Tibial nerve (tissue), 4 donors: ENCODE measurements around the gene OVOL2. TPM values are rescaled to one million over a fixed set of nuclear protein-coding genes. Genes with fewer than 3 reads are reported as not detected.

ENCODE experiments used
- DNase-seq, 2 donors: peaks; one replicate each; pipeline ENCODE4 v3.0.0-alpha.2; 2019; ENCODE audit warnings: low spot score in 2 of 2
- H3K27ac ChIP-seq, 4 donors: fragments of 200-600 bp; sonication (generic) in 3 of 4; one replicate each; pipeline ENCODE4 v1.5.1; 2017 to 2019; ENCODE audit warnings: mild to moderate bottlenecking in 1 of 4
- H3K27me3 ChIP-seq, 2 donors: fragments of 200-600 bp; sonication (generic) in 1 of 2; one replicate each; pipeline versions ENCODE4 v1.5.1 to v1.6.0; 2017 to 2019
- H3K36me3 ChIP-seq, 3 donors: fragments of 200-600 bp; sonication (generic); one replicate each; pipeline ENCODE4 v1.5.1; 2018 to 2019
- H3K4me1 ChIP-seq, 4 donors: fragments of 200-600 bp; sonication (generic) in 3 of 4; one replicate each; pipeline ENCODE4 v1.5.1; 2017 to 2019
- H3K4me3 ChIP-seq, 4 donors: fragments of 200-600 bp; sonication (generic) in 3 of 4; one replicate each; pipeline ENCODE4 v1.5.1; 2017 to 2019; ENCODE audit warnings: mild to moderate bottlenecking in 1 of 4, moderate library complexity in 1 of 4
- H3K9me3 ChIP-seq, 4 donors: fragments of 200-600 bp; sonication (generic) in 3 of 4; one replicate each; pipeline ENCODE4 v1.5.1; 2017 to 2019
- CTCF ChIP-seq, 5 experiments: fragments of 200-600 bp in 3 of 5; fragments of 450-650 bp in 2 of 5; sonication (generic) in 3 of 5; IDR thresholded peaks; one replicate each; pipeline ENCODE4 v1.5.1; 2016 to 2019; ENCODE audit warnings: antibody characterized with exemption in 5 of 5, mild to moderate bottlenecking in 3 of 5, moderate library complexity in 2 of 5
- EP300 ChIP-seq, 2 donors: sonication (generic); formaldehyde crosslinking; IDR thresholded peaks; one replicate each; pipeline ENCODE4 v1.6.1; 2017; ENCODE audit warnings: antibody characterized with exemption in 2 of 2, mild to moderate bottlenecking in 1 of 2
- POLR2A ChIP-seq, 2 donors: fragments of 450-650 bp; IDR thresholded peaks; one replicate each; pipeline ENCODE4 v1.6.1; 2017; ENCODE audit warnings: antibody characterized with exemption in 2 of 2, mild to moderate bottlenecking in 2 of 2, moderate library complexity in 2 of 2
- WGBS, 2 donors: methylation state at CpG; one replicate each; pipeline ENCODE4 v1.1.5; 2018; 5-methylcytosine and 5-hydroxymethylcytosine counted together
- total RNA-seq, 4 donors: library from RNA; depleted of rRNA; stranded (reverse); fragments of >200 nt; gene quantifications; one replicate each; pipeline ENCODE4 v1.1.0, GENCODE V29; 2016

OVOL2 gene
- total RNA-seq, 4 donors from 2014 or later = not detected

DNA sequence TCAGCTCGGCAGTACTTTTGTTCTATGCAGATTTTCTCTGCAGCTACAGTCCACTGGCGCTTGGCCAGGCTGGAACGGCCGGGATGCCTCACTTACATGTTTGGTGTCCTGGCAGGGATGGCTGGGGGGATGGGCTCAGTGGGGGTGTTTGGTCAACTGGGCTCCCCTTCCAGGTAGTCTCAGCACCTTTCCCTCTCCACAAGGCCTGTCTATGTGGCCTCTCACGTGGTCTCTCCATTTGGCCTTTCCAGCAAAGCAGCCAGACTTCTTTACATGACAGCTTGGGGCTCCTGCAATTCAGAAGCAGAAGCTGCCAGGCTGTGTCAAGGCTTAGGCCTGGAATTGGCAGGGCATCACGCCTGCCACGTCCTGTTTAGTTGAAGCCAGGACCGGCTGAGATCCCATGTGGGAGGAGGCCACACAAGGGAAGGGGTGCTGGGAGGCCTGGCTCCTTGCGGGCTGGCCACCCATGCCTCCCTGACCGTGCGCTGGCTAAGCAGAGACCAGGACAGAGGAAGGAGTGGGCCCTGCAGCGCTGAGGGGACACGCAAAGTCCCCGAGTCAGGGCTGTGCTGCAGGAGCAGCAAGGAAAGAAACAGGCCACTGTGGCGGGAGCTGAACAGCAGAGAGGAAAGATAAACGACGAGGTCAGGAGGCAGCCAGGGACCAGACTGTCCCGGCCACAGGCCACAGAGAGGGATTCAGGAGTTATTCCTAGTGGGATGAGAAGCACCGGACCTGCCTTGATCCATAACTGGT lies 50.0 kb downstream of the OVOL2 start:
- Histone ChIP-seq H3K4me3 (no peak overlapping the region), H3K27me3 (no peaks in the 10 kb centered on the region), H3K27ac (no peak overlapping the region), H3K9me3 (no peaks in the 10 kb centered on the region), H3K36me3 (no peaks in the 10 kb centered on the region), H3K4me1 (peaks cover 0 to 7% (median 0%) of the 10 kb centered on the region in 4 donors)
- DNase-seq = no peak
- 61 to 62% methylated on average over 19 of the region's 19 CpGs for WGBS, 2 donors
- TF ChIP-seq POLR2A (IDR thresholded peaks at IDR 0.05) = no peak
- no peak for TF ChIP-seq CTCF (IDR thresholded peaks at IDR 0.05)
- TF ChIP-seq EP300 (IDR thresholded peaks at IDR 0.05) = no peak

- WGBS, 2 donors = 95 to 97% methylated on average over 7 of the region's 7 CpGs
- Histone ChIP-seq H3K36me3 (no peaks in the 10 kb centered on the region), H3K27ac (no peak overlapping the region)
These were observed 51.0 kb downstream of the OVOL2 start for GRCh38 chr20:18006684-18007083.

GRCh38 chr20:18005990-18006364 lies 51.7 kb downstream of the OVOL2 start:
- DNase-seq = no peak
- TF ChIP-seq EP300 (IDR thresholded peaks at IDR 0.05) (no peak), CTCF (IDR thresholded peaks at IDR 0.05) (no peak), POLR2A (IDR thresholded peaks at IDR 0.05) (no peak)
- H3K4me1 ChIP-seq = peaks cover 0 to 7% (median 0%) of the 10 kb centered on the region in 4 donors
- H3K36me3 ChIP-seq = no peaks in the 10 kb centered on the region
- no peak overlapping the region for H3K4me3 ChIP-seq
- H3K27ac ChIP-seq = no peak overlapping the region
- H3K27me3 ChIP-seq = no peaks in the 10 kb centered on the region
- H3K9me3 ChIP-seq = no peaks in the 10 kb centered on the region
- 57 to 68% methylated on average over 6 of the region's 6 CpGs for WGBS, 2 donors

More at GRCh38 chr20:18006684-18007083, 51.0 kb downstream of the OVOL2 start:
- DNase-seq = no peak
- no peaks in the 10 kb centered on the region for H3K27me3 ChIP-seq
- TF ChIP-seq EP300 (IDR thresholded peaks at IDR 0.05) (no peak), CTCF (IDR thresholded peaks at IDR 0.05) (no peak), POLR2A (IDR thresholded peaks at IDR 0.05) (no peak)
- no peak overlapping the region for H3K4me3 ChIP-seq
- no peaks in the 10 kb centered on the region for H3K9me3 ChIP-seq
- peaks cover 0 to 7% (median 0%) of the 10 kb centered on the region in 4 donors for H3K4me1 ChIP-seq

GRCh38 chr20:18005170-18005989 lies 52.3 kb downstream of the OVOL2 start:
- Histone ChIP-seq H3K4me1 (peaks cover 0 to 7% (median 0%) of the 10 kb centered on the region in 4 donors), H3K27me3 (no peaks in the 10 kb centered on the region), H3K36me3 (no peaks in the 10 kb centered on the region), H3K9me3 (no peaks in the 10 kb centered on the region), H3K27ac (no peak overlapping the region), H3K4me3 (no peak overlapping the region)
- TF ChIP-seq POLR2A (IDR thresholded peaks at IDR 0.05) (no peak), CTCF (IDR thresholded peaks at IDR 0.05) (no peak), EP300 (IDR thresholded peaks at IDR 0.05) (no peak)
- WGBS, 2 donors = 77 to 85% methylated on average over 20 to 21 of the region's 21 CpGs
- DNase-seq = no peak
